ENCODE measurements around the gene KRT83.

DNA sequence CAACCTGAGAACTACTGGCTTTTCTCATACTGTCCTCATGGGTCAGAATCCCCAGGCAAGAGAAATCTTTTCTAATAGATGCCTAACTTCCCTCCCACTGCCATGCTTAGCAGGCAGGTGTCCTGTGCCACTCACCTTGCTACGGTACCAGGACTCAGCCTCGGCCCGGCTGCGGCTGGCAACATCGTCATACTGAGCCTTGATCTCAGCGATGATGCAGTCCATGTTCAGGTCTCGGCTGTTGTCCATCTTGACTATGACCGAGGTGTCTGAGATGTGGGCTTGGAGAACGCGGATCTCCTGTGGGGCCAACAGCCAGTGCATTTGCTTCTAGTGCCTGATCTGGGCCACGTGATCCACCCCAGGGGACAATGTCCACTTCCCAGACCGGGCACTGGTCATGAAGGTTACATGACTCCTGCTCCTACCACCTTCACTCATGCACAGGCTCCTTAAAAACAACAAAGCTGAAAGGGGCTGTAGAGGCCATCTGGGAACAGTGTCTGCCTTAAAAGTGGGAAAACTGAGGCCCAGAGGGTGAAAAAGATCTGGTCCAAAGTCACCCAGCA lies 42.0 kb upstream of the KRT83 start:
- TF ChIP-seq EZH2phosphoT487 (IDR thresholded peaks at IDR 0.05; ENCODE audit: borderline replicate concordance, low read length) (no peak), CTCF (IDR thresholded peaks at IDR 0.05; ENCODE audit: low read depth, low read length, poor library complexity, severe bottlenecking) (no peak)

All from DOHH2 (cell line).